Left renal pelvis (tissue), 4 donors: ENCODE data around the gene TMEM248. TPM values are rescaled to one million over a fixed set of nuclear protein-coding genes. Genes with fewer than 3 reads are reported as not detected.
"Not testable (repeated sequence)": the region's sequence is repeated elsewhere in the genome, so short reads cannot be mapped to it uniquely, and the experiment has no call there.

ENCODE experiments used
- DNase-seq, 4 donors: peaks; one replicate each; pipeline ENCODE4 v3.0.0-alpha.2; 2013; ENCODE audit warnings: low read depth in 4 of 4, low spot score in 3 of 4
- polyA plus RNA-seq, 4 donors: library from polyadenylated mRNA; unstranded; fragments of 120-200 nt; gene quantifications; one replicate each; pipeline ENCODE4 v1.2.1, GENCODE V29; 2013; ENCODE audit not compliant: insufficient read length in 4 of 4

The TMEM248 gene
- polyA plus RNA-seq, 4 donors = 75.6 to 102 (median 85.2) TPM

- DNase-seq = no peak
Observed at GRCh38 chr7:66946545-66946944, 25.5 kb downstream of the TMEM248 start.

DNA sequence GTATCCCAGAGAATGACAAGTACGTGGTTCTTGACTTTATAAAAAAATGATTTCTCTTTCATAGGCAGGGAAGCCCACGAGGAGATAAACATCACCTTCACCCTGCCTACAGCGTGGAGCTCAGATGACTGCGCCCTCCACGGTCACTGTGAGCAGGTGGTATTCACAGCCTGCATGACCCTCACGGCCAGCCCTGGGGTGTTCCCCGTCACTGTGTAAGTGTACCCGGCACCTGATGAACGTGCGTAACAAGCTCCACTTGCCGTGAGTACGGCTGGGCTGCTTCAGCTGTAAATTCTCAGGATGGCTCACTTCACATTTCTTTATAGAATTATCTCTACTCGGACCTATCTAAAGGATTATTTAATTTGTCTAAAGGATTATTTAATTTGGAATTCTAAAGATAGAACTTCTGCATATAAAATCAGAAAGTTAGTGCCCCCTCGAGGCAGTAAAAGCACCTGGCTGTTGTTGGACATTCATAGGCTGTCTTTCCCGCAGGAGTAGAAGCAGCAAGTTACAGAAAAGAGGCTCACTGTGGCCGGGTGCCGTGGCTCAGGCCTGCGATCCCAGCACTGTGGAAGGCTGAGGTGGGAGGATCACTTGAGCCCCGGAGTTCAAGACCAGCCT is 27.6 kb downstream of the TMEM248 start:
- DNase-seq = no peak

- no peak for DNase-seq
Observed at GRCh38 chr7:66950311-66950710, 29.3 kb downstream of the TMEM248 start.

- no peak for DNase-seq
Observed at GRCh38 chr7:66950763-66951162, 29.7 kb downstream of the TMEM248 start.

DNA sequence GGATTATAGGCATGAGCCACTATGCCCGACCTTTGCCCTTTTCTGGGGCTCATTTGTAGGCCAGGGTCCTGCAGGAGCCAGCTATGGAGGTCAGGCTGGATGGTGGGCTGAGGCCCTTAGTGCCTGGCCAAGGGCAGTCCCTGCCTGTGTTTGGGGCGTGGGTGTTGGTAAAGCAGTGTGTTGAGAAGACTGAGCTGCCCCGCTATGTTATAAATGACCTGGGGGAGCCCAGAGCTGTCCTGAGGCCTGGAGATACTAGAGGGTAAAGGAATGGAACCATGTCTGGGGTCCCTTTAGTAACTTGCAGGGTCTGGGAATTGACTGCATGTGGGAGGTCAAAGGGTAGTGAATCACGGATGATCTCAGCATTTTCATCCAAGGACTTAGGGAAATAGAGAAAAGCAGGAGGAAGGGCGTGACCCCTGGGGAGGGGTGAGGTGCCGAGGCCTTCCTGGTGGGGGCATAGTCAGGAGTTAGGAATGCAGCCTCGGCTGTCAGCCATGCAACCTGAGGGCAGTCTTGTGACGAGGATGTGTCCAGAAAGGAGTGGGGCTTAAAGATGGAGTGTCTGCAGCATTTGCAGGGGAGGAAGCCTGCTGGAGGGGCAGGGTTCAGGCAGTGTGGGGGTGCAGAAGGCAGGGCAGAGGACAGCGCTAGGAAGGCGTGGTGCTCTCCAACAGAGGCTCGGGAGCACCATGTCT is 31.5 kb downstream of the TMEM248 start:
- no peak for DNase-seq

DNA sequence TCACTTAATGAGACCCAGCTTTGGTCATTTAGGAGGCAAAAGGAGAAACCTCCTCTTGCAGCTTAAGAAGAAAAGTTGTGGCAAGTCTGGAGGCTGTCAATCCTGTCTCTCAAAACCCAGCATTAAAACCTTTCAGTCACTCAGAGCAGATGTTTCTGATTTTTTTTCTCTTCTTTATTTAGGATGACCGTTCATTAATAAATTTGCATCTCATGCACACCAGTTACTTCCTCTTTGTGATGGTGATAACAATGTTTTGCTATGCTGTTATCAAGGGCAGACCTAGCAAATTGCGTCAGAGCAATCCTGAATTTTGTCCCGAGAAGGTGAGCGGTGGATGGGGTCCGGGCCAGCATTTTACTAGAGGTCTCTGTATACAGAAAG is 32.0 kb downstream of the TMEM248 start:
- no peak for DNase-seq

DNA sequence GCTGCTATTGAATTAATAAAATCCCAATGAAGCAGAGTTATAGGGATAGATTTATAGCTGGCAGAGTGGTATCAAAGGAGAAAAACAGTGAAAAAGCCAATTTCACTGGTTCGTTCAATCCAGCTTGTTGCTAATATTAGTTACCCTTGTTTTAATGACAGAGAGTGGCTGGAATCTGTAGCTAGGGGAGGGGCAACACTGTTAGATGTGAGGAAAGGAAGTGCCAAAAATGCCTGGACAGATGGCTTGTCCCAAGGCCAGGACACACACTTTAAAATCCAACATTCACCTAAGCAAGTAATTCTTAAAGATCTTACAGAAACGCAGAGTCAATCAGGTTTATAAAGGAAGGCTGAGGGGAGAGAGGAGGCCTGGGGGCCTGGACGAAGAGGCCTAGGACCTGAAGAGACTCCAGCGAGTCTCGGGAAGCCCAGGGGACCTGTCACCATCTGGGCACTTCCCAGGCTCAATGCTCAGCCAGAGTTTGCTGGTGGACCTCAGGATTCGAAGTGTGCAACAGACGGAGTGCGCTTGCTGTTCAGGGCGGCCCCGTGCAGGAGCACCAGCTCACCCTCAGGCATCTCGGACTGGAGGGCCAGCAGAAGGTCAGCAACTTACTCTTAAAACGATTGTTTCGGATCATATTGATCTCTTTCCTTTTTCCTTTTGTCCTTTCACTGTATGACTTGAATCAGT is 36.7 kb downstream of the TMEM248 start:
- DNase-seq = no peak

DNA sequence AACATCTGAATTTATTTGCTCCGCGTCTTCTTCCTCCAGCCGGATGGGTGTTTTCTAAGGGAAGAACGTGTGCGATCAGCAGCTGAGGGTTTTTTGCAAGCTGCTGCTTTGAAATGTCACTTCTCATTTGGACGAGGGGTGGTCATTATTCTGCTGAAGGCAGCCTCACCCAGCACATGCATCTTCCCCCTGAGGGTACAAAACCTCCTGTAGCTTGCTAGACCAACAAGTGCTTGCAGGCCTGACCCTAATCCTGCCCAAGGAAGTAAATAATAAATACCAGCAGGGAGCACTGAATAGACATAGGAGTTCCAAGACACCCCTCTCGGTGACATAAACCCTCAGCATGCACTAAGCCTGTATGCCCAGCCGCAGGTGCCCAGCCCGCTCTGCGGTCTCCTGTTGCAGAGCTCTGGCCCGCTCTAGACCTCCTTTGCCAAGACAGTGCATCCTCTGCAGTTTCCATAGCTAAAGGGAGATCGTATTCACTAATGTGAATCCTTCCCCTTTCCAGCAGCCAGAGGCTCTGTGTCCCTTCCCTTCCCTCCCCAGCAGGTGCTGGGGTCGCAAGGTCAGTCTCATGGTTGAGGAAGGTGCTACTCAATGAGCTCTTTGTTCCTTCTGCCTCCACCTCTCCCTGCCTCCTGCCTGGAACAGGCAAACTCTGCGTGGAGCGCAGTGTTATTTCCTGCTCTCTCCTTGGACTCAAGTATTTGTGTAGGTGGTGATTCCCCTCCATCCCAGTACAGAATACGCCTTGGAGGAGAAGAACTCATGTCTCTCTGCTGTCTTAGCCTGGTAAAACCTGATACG is 37.7 kb downstream of the TMEM248 start:
- DNase-seq = no peak

DNA sequence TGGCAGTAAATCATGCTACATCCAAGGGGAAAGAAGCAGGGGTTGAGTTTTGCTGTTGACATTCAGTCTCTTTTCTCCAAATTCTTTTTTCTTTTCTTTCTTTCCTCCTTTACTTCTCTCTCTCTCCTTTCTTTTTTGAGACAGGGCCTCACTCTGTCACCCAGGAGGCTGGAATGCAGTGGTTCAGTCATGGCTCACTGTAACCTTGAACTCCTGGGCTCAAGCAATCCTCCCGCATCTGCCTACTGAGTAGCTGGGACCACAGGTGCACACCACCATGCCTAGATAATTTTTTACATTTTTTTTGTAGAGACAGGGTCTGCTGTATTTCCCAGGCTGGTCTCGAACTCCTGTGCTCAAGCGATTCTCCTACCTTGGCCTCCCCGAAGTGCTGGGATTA is 39.2 kb downstream of the TMEM248 start:
- DNase-seq = no peak

GRCh38 chr7:66961096-66961495 is 40.1 kb downstream of the TMEM248 start:
- DNase-seq = no peak

DNA sequence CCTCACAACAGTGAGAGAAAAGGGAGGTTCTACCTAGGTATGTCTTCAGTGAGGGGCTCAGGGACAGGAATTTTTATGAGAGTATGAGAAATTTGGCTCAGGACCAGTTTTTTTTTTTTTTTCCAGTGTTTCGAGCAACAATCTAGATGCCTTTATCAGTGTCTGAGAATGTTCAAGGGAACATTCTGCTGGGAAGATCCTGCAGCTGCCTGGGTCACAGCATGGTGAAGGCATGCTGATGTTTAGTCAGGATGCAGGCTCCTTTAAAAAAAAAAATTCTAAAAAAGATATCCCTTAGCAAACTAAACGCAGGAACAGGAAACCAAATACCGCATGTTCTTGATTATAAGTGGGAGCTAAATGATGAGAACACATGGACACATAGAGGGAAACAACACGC is 43.4 kb downstream of the TMEM248 start:
- DNase-seq = no peak

DNA sequence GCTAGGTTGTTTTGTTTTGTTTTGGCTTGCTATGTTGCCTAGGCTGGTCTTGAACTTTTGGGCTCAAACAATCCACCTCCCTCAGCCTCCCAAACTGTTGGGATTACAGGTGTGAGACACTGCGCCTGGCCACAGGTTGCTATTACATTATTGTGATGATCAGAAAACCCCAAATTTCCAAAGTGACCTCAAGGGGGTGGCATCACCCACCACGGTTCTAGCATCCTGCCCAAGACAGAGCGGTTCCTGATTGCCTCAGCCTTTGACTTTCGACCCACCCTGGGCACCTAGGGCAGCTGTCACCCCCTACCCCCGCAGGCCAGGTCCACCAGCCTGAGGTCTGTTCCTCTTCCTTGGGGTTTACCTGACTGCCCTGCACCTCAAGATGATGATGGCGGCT is 46.0 kb downstream of the TMEM248 start:
- no peak for DNase-seq

GRCh38 chr7:66969001-66969400 is 48.0 kb downstream of the TMEM248 start:
- DNase-seq = not testable (repeated sequence)

DNA sequence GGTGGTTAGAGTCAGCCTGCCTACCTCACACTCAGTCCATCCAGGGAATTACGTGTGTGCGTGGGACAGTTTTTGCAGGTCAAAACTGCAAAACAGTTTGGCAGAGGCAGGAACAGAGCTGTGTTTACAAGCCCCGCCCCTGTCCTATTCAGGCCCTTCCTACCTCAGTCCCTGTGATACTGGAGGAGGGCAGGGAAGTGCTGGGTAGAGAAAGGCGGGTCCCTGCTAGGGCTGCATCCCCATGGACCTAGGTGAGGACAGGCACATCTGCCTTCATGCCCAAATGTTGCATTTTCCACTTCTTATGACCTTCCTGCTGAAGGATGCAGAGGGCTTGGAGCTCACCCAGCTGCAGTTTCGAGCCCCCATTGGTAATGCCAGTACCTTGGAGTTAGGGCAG is 49.3 kb downstream of the TMEM248 start:
- DNase-seq = no peak

- DNase-seq = no peak
Observed at GRCh38 chr7:66974986-66975590, 54.1 kb downstream of the TMEM248 start.

GRCh38 chr7:66978312-66978711 is 57.3 kb downstream of the TMEM248 start:
- not testable (repeated sequence) for DNase-seq

GRCh38 chr7:66979013-66979412 is 58.0 kb downstream of the TMEM248 start:
- DNase-seq = not testable (repeated sequence)

- not testable (repeated sequence) for DNase-seq
Observed at GRCh38 chr7:66980336-66980735, 59.3 kb downstream of the TMEM248 start.

- not testable (repeated sequence) for DNase-seq
Observed at GRCh38 chr7:66989552-66989951, 68.5 kb downstream of the TMEM248 start.

- DNase-seq = not testable (repeated sequence)
Observed at GRCh38 chr7:66994051-66994450, 73.0 kb downstream of the TMEM248 start.

DNA sequence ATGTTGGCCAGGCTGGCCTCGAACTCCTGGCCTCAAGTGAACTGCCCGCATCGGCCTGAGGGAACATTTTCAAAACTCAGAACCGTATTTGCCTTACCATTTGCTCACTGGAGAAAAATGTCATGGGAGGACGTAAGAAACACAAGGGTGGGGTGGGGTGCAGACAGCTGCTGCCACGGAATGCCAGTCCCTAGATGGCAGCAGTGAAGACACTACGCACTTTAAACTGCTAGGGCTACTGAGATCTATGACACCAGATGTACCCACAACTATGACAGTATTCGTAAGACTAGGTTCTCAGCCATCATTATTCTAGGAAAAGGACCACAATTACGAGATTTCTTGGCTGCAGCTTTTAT is 73.6 kb downstream of the TMEM248 start:
- peak; percentile 18 to 27 (median 23) for DNase-seq
